PFSK-1 (cell line): ENCODE data around the gene SLC66A2.

ENCODE experiments used
- FOXP2 ChIP-seq: optimal IDR thresholded peaks from 2 replicates; pipeline ENCODE3; 2011; ENCODE audit warnings: borderline replicate concordance, control low read depth, inconsistent platforms; ENCODE audit not compliant: insufficient read depth; ENCODE audit errors: extremely low read length, extremely low read depth
- POLR2AphosphoS5 ChIP-seq: IDR thresholded peaks from 2 replicates; pipeline ENCODE4 v1.6.1; 2012; ENCODE audit warnings: low read depth, mild to moderate bottlenecking, control low read depth, low read length, moderate library complexity
- REST ChIP-seq, 2 experiments: IDR thresholded peaks; 2 replicates each; pipeline versions ENCODE4 v1.6.1 to v1.8.0; 2011 to 2012; ENCODE audit warnings: low read depth in 2 of 2, low read length in 2 of 2, control low read depth in 1 of 2, inconsistent platforms in 1 of 2, mild to moderate bottlenecking in 1 of 2, moderate library complexity in 1 of 2; ENCODE audit not compliant: insufficient read depth in 1 of 2
- SIN3A ChIP-seq: IDR thresholded peaks from 2 replicates; pipeline ENCODE4 v1.6.1; 2012; ENCODE audit warnings: mild to moderate bottlenecking, low read length, moderate library complexity, borderline replicate concordance; ENCODE audit not compliant: insufficient read depth
- TAF1 ChIP-seq: IDR thresholded peaks from 2 replicates; pipeline ENCODE4 v1.6.1; 2012; ENCODE audit warnings: low read length, control low read depth, borderline replicate concordance; ENCODE audit not compliant: insufficient read depth

SLC66A2 gene

GRCh38 chr18:79855147-79855933 is 96.1 kb downstream of the SLC66A2 start:
- TF ChIP-seq TAF1, result no peak
- TF ChIP-seq REST (IDR thresholded peaks at IDR 0.05; ENCODE audit: insufficient read depth in 1 of 2, low read depth in 2 of 2, low read length in 2 of 2), result no peak
- no peak for TF ChIP-seq FOXP2
- no peak for TF ChIP-seq POLR2AphosphoS5
- TF ChIP-seq SIN3A, result no peak

GRCh38 chr18:79853993-79854364 is 97.5 kb downstream of the SLC66A2 start:
- TF ChIP-seq POLR2AphosphoS5 (no peak), TAF1 (no peak), FOXP2 (no peak), REST (IDR thresholded peaks at IDR 0.05; ENCODE audit: insufficient read depth in 1 of 2, low read depth in 2 of 2, low read length in 2 of 2) (no peak), SIN3A (no peak)

- TF ChIP-seq FOXP2, result no peak
- TF ChIP-seq POLR2AphosphoS5, result no peak
- TF ChIP-seq REST (IDR thresholded peaks at IDR 0.05; ENCODE audit: insufficient read depth in 1 of 2, low read depth in 2 of 2, low read length in 2 of 2), result no peak
- no peak for TF ChIP-seq SIN3A
- no peak for TF ChIP-seq TAF1
Observed at GRCh38 chr18:79853303-79853992, 98.0 kb downstream of the SLC66A2 start.

- TF ChIP-seq POLR2AphosphoS5, result no peak
Observed at GRCh38 chr18:79852561-79853302, 98.7 kb downstream of the SLC66A2 start.
